Endothelial cell of coronary artery (primary cell): Measurements from ENCODE around the gene MGRN1. TPM values are rescaled to one million over a fixed set of nuclear protein-coding genes. Genes with fewer than 3 reads are reported as not detected.

Experiments used
- total RNA-seq: library from RNA; depleted of rRNA; stranded (reverse); fragments of >200 nt; gene quantifications from 2 replicates; pipeline ENCODE4 v1.2.3, GENCODE V29; 2014

MGRN1 gene
- 17.9 and 24.5 TPM in 2 replicates for total RNA-seq

GRCh38 chr16:4624015-4624826 is at the start of gene MGRN1:
Gene MGRN1 (plus strand): TSS chr16:4624826. CDS start chr16:4624961, 135 bp downstream.

DNA sequence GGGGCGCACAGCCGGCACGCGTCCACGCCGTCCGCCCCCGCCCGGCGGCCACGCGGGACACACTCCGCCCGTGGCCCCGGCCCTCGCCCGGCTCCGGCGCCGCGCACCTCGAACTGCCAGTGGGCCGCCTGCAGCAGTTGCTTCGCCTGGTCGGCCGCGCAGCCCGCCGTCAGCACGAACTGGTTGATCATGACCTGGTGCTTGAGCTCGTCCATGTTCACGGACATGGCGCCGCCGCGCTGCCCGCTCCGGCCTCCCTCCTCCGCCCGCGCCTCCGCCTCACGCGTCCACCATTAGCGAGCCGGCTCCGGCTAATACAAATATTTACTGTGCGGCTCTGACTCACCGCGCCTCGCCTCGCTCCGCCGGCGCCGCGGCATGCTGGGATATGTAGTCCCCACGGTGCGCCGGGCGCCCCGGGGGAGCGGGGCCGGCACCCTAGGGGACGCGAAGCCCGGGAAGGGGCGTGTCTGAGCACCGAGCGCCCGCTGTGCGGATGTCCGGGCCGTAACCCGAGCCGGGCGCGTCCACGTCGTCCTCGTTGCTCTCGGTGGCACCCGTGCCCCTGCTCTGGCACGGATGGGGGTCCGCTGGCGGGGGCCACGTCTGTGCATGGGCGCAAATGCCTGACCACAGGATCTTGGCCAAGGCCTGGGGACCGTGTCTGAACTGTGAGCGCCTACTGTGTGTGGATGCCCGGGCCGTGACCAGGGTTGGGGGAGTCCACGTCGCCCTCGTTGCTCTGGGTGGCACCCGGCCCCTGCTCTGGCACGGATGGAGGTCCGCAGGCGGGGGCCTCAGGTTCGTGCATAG is 9.8 kb upstream of the MGRN1 start, which contains the start of gene UBALD1:
UBALD1 (minus strand) TSS at position 318 of the 813 bp plus-strand sequence; CDS start at position 227, 91 bp downstream.

GRCh38 chr16:4693296-4693955 is 68.8 kb downstream of the MGRN1 start, which contains the start of gene NUDT16L1:
Gene NUDT16L1 (plus strand): TSS chr16:4693562. CDS start chr16:4693727, 165 bp downstream.

DNA sequence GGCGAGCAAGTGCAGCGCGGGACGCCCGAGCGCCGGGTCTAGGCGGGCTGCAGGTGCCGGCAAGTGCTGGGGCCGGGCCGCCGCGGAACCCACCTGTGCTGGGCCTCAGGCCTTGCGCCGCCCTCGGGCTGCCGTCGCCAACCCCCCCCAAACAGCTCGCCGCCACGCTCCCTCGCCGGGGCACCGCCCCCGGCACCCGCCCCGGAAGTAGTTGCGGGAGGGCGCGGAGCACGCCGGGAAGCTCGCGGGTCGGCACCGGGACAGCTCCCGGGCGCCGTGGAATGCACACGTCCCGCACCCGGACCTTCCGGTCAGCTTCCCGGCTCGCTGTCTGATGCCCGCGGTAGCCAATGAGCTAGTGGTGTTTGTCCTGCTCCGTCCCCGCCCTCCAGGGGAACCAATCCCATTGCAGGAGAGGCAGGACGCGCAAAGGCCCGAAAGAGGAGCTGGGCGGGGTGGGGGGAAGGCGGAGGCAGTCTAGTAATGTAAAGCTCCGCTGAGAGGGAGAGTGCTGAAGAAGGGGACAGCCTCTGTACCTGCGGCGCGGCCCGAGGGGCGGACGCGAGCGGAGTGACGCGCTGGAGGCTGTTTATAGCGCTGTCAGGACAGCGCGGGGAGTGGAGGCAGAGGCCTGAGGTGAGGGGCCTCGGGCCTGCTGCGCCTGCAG is 109.6 kb downstream of the MGRN1 start, which contains the start of the genes ANKS3 and DNAAF8:
ANKS3 (minus strand) TSS at position 209 of the 667 bp plus-strand sequence. CDS start 4,122 bp downstream, outside the sequence.
DNAAF8 (plus strand) TSS at position 475 of the 667 bp plus-strand sequence. CDS start 1,978 bp downstream, outside the sequence.

Other genes with a start within 250 kb of the MGRN1 start
- 38.2 and 40.3 TPM in 2 replicates for gene CORO7, start 208.2 kb upstream of the MGRN1 start, total RNA-seq
- 43.5 and 53.1 TPM in 2 replicates for gene DNAJA3, start 199.0 kb upstream of the MGRN1 start, total RNA-seq
- 64.6 and 69.6 TPM in 2 replicates for gene NMRAL1, start 150.2 kb upstream of the MGRN1 start, total RNA-seq
- 113 and 193 TPM in 2 replicates for gene HMOX2, start 148.4 kb upstream of the MGRN1 start, total RNA-seq
- gene CDIP1, start 86.1 kb upstream of the MGRN1 start, total RNA-seq = 11.2 and 11.8 TPM in 2 replicates
- not detected in 2 replicates for gene C16orf96, start 68.5 kb upstream of the MGRN1 start, total RNA-seq
- gene UBALD1, start 9.9 kb upstream of the MGRN1 start, total RNA-seq = 3.9 and 4.9 TPM in 2 replicates
- gene NUDT16L1, start 68.7 kb downstream of the MGRN1 start, total RNA-seq = 26.0 and 31.7 TPM in 2 replicates
- 14.8 and 23.0 TPM in 2 replicates for gene ANKS3, start 109.4 kb downstream of the MGRN1 start, total RNA-seq
- 0.45 and 0.56 TPM in 2 replicates for gene DNAAF8, start 109.7 kb downstream of the MGRN1 start, total RNA-seq
- 4.7 and 7.1 TPM in 2 replicates for gene ZNF500, start 142.3 kb downstream of the MGRN1 start, total RNA-seq
- gene SEPTIN12, start 163.5 kb downstream of the MGRN1 start, total RNA-seq = not detected in 2 replicates
- gene SMIM22, start 170.5 kb downstream of the MGRN1 start, total RNA-seq = not detected in 2 replicates
- gene ROGDI, start 177.8 kb downstream of the MGRN1 start, total RNA-seq = 10.4 and 10.9 TPM in 2 replicates
- gene GLYR1, start 222.5 kb downstream of the MGRN1 start, total RNA-seq = 49.2 and 56.7 TPM in 2 replicates
- gene UBN1, start 222.7 kb downstream of the MGRN1 start, total RNA-seq = 23.7 and 26.5 TPM in 2 replicates